Measurements from ENCODE around the gene INS.

INS gene

GRCh38 chr11:2169626-2170570 is 8.9 kb upstream of the INS start:
- Histone ChIP-seq H3K4me3 (ENCODE audit: low read depth, low read length) (no peak overlapping the region), H3K9me3 (ENCODE audit: control insufficient read depth, insufficient read depth, low read depth, low read length) (no peaks in the 10 kb centered on the region), H3K9ac (ENCODE audit: low read length) (no peak overlapping the region), H3K4me1 (ENCODE audit: control insufficient read depth, insufficient read depth, low read length) (peaks cover 3% of the 10 kb centered on the region; the same call in 1 of the 2 replicates), H3K27ac (ENCODE audit: low read depth, low read length) (no peak overlapping the region), H3K36me3 (ENCODE audit: control insufficient read depth, insufficient read depth, low read length) (no peaks in the 10 kb centered on the region), H3K27me3 (ENCODE audit: control insufficient read depth, insufficient read depth, low read length) (peaks cover 10% of the 10 kb centered on the region)

- H3K27ac ChIP-seq (ENCODE audit: low read depth, low read length) = no peak overlapping the region
These were observed 8.0 kb upstream of the INS start for GRCh38 chr11:2169005-2169378.

GRCh38 chr11:2168286-2169004 is 7.4 kb upstream of the INS start:
- Histone ChIP-seq H3K4me3 (ENCODE audit: low read depth, low read length) (no peak overlapping the region), H3K27ac (ENCODE audit: low read depth, low read length) (no peak overlapping the region), H3K4me1 (ENCODE audit: control insufficient read depth, insufficient read depth, low read length) (peaks cover 3% of the 10 kb centered on the region; the same call in 1 of the 2 replicates), H3K36me3 (ENCODE audit: control insufficient read depth, insufficient read depth, low read length) (no peaks in the 10 kb centered on the region), H3K9ac (ENCODE audit: low read length) (no peak overlapping the region), H3K9me3 (ENCODE audit: control insufficient read depth, insufficient read depth, low read depth, low read length) (no peaks in the 10 kb centered on the region), H3K27me3 (ENCODE audit: control insufficient read depth, insufficient read depth, low read length) (peaks cover 10% of the 10 kb centered on the region)

More at GRCh38 chr11:2169005-2169378, 8.0 kb upstream of the INS start:
- Histone ChIP-seq H3K9me3 (ENCODE audit: control insufficient read depth, insufficient read depth, low read depth, low read length) (no peaks in the 10 kb centered on the region), H3K9ac (ENCODE audit: low read length) (no peak overlapping the region), H3K4me1 (ENCODE audit: control insufficient read depth, insufficient read depth, low read length) (peaks cover 3% of the 10 kb centered on the region; the same call in 1 of the 2 replicates), H3K4me3 (ENCODE audit: low read depth, low read length) (no peak overlapping the region), H3K36me3 (ENCODE audit: control insufficient read depth, insufficient read depth, low read length) (no peaks in the 10 kb centered on the region), H3K27me3 (ENCODE audit: control insufficient read depth, insufficient read depth, low read length) (peaks cover 10% of the 10 kb centered on the region)

- Histone ChIP-seq H3K4me1 (ENCODE audit: control insufficient read depth, insufficient read depth, low read length) (peaks cover 3% of the 10 kb centered on the region; the same call in 1 of the 2 replicates), H3K9ac (ENCODE audit: low read length) (no peak overlapping the region), H3K27me3 (ENCODE audit: control insufficient read depth, insufficient read depth, low read length) (peaks cover 10% of the 10 kb centered on the region), H3K36me3 (ENCODE audit: control insufficient read depth, insufficient read depth, low read length) (no peaks in the 10 kb centered on the region), H3K9me3 (ENCODE audit: control insufficient read depth, insufficient read depth, low read depth, low read length) (no peaks in the 10 kb centered on the region), H3K4me3 (ENCODE audit: low read depth, low read length) (no peak overlapping the region), H3K27ac (ENCODE audit: low read depth, low read length) (no peak overlapping the region)
These were observed 6.4 kb upstream of the INS start for GRCh38 chr11:2167141-2168045.

GRCh38 chr11:2166091-2166851 is 5.3 kb upstream of the INS start:
- Histone ChIP-seq H3K4me3 (ENCODE audit: low read depth, low read length) (no peak overlapping the region; the same call in 1 of the 2 replicates), H3K36me3 (ENCODE audit: control insufficient read depth, insufficient read depth, low read length) (no peaks in the 10 kb centered on the region), H3K9me3 (ENCODE audit: control insufficient read depth, insufficient read depth, low read depth, low read length) (no peaks in the 10 kb centered on the region), H3K27me3 (ENCODE audit: control insufficient read depth, insufficient read depth, low read length) (peaks cover 10% of the 10 kb centered on the region), H3K27ac (ENCODE audit: low read depth, low read length) (no peak overlapping the region), H3K4me1 (ENCODE audit: control insufficient read depth, insufficient read depth, low read length) (peaks cover 3% of the 10 kb centered on the region; the same call in 1 of the 2 replicates), H3K9ac (ENCODE audit: low read length) (no peak overlapping the region)

- Histone ChIP-seq H3K36me3 (ENCODE audit: control insufficient read depth, insufficient read depth, low read length) (no peaks in the 10 kb centered on the region), H3K27ac (ENCODE audit: low read depth, low read length) (no peak overlapping the region), H3K9ac (ENCODE audit: low read length) (no peak overlapping the region), H3K4me1 (ENCODE audit: control insufficient read depth, insufficient read depth, low read length) (peaks cover 3% of the 10 kb centered on the region; the same call in 1 of the 2 replicates), H3K4me3 (ENCODE audit: low read depth, low read length) (no peak overlapping the region), H3K9me3 (ENCODE audit: control insufficient read depth, insufficient read depth, low read depth, low read length) (no peaks in the 10 kb centered on the region), H3K27me3 (ENCODE audit: control insufficient read depth, insufficient read depth, low read length) (peaks cover 10% of the 10 kb centered on the region)
These were observed 4.6 kb upstream of the INS start for GRCh38 chr11:2165571-2165970.

- no peaks in the 10 kb centered on the region for H3K36me3 ChIP-seq (ENCODE audit: control insufficient read depth, insufficient read depth, low read length)
- no peak overlapping the region for H3K27ac ChIP-seq (ENCODE audit: low read depth, low read length)
- no peak overlapping the region for H3K4me3 ChIP-seq (ENCODE audit: low read depth, low read length)
- H3K9ac ChIP-seq (ENCODE audit: low read length) = no peak overlapping the region
- H3K27me3 ChIP-seq (ENCODE audit: control insufficient read depth, insufficient read depth, low read length) = peaks cover 10% of the 10 kb centered on the region
- no peaks in the 10 kb centered on the region for H3K9me3 ChIP-seq (ENCODE audit: control insufficient read depth, insufficient read depth, low read depth, low read length)
- peaks cover 3% of the 10 kb centered on the region; the same call in 1 of the 2 replicates for H3K4me1 ChIP-seq (ENCODE audit: control insufficient read depth, insufficient read depth, low read length)
These were observed 4.0 kb upstream of the INS start for GRCh38 chr11:2164861-2165555.

- Histone ChIP-seq H3K4me3 (ENCODE audit: low read depth, low read length) (no peak overlapping the region), H3K36me3 (ENCODE audit: control insufficient read depth, insufficient read depth, low read length) (no peaks in the 10 kb centered on the region), H3K9me3 (ENCODE audit: control insufficient read depth, insufficient read depth, low read depth, low read length) (no peaks in the 10 kb centered on the region), H3K27me3 (ENCODE audit: control insufficient read depth, insufficient read depth, low read length) (peaks cover 10% of the 10 kb centered on the region), H3K4me1 (ENCODE audit: control insufficient read depth, insufficient read depth, low read length) (peaks cover 3% of the 10 kb centered on the region; the same call in 1 of the 2 replicates), H3K27ac (ENCODE audit: low read depth, low read length) (no peak overlapping the region), H3K9ac (ENCODE audit: low read length) (no peak overlapping the region)
These were observed 3.1 kb upstream of the INS start for GRCh38 chr11:2164081-2164480.

GRCh38 chr11:2163428-2163978 is 2.5 kb upstream of the INS start:
- H3K27ac ChIP-seq (ENCODE audit: low read depth, low read length) = no peak overlapping the region
- no peaks in the 10 kb centered on the region for H3K9me3 ChIP-seq (ENCODE audit: control insufficient read depth, insufficient read depth, low read depth, low read length)
- no peaks in the 10 kb centered on the region for H3K4me1 ChIP-seq (ENCODE audit: control insufficient read depth, insufficient read depth, low read length)
- H3K4me3 ChIP-seq (ENCODE audit: low read depth, low read length) = no peak overlapping the region
- H3K36me3 ChIP-seq (ENCODE audit: control insufficient read depth, insufficient read depth, low read length) = no peaks in the 10 kb centered on the region
- no peak overlapping the region for H3K9ac ChIP-seq (ENCODE audit: low read length)
- H3K27me3 ChIP-seq (ENCODE audit: control insufficient read depth, insufficient read depth, low read length) = peaks cover 10% of the 10 kb centered on the region
